NCI-H1105 (cell line): ENCODE data around the gene METAP1D.
"Not testable (repeated sequence)": the region's sequence is repeated elsewhere in the genome, so short reads cannot be mapped to it uniquely, and the experiment has no call there.

Source experiments
- DNase-seq: peaks from one replicate; lab custom pipeline; 2025; lab: John Stamatoyannopoulos, UW

The METAP1D gene

DNA sequence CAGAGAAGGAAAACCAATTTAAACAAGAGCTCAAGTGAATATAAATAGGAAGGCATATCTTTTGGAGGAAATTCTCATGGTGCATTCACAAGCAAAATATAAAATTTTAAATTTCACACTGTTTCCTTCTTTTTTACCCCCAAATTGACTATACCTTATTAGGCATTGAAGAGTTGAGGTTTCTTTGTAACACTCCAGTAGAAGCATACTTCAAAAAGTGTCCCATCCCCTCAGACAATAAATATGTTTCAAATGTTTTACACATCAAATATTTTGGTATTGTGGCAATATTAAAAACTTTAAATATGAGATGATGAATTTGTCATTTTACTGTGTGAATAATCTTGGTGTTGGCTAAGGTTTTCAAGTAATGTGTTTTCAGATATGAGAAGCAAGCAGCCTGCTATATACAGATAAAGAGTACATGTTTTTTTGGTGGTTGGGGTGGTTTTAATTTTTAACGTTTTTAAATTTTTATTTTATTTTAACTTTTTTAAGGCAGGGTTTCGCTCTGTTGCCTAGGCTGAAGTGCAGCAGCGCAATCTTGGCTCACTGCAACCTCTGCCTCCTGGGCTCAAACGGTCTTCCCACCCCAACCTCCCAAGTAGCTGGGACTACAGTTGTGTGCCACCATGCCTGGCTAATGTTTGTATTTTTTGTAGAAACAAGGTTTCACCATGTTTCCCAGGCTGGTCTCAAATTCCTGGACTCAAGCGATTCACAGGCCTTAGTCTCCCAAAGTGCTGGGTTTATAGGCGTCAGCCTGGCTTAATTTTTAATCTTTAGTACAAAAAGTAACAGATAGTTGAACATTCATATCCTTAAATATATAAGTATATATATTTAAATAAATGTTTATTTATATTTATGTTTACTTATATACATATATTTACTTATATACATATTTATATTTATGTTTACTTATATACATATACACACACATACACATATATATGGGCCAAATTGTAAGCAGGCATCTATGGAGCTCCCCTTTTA is 49.1 kb downstream of the METAP1D start:
- DNase-seq: no peak

GRCh38 chr2:172049567-172050120 is 49.9 kb downstream of the METAP1D start:
- DNase-seq: no peak

DNA sequence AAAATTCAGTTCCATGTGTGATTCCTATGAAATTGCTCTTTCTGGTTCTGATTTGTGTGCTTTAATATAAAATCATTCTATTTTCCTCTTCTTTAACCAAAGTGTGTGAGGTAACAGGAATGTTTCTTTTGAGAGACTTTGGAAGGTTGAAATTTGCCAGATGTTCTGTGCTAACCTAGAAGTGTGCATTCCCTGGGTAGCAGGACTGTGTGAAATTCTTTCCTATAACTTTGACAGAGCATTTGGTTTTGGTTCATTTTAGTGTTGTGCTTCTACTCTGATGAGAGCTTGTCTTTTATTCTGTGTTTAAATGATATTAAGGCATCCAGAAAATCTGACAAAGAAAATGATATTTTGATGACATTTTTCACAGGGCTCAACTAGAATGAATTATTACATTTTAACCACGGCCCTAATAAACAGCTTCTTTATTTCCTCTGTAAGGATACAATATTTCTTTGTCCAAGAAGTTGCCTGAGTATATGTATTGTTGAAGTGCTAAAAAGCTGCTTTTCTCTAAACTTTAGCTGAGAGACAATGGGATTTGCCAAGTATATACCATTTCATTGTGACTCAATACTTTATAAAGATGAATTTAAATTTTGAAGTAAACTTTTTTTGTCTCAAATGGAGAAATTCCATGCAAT is 50.8 kb downstream of the METAP1D start:
- no peak for DNase-seq

DNA sequence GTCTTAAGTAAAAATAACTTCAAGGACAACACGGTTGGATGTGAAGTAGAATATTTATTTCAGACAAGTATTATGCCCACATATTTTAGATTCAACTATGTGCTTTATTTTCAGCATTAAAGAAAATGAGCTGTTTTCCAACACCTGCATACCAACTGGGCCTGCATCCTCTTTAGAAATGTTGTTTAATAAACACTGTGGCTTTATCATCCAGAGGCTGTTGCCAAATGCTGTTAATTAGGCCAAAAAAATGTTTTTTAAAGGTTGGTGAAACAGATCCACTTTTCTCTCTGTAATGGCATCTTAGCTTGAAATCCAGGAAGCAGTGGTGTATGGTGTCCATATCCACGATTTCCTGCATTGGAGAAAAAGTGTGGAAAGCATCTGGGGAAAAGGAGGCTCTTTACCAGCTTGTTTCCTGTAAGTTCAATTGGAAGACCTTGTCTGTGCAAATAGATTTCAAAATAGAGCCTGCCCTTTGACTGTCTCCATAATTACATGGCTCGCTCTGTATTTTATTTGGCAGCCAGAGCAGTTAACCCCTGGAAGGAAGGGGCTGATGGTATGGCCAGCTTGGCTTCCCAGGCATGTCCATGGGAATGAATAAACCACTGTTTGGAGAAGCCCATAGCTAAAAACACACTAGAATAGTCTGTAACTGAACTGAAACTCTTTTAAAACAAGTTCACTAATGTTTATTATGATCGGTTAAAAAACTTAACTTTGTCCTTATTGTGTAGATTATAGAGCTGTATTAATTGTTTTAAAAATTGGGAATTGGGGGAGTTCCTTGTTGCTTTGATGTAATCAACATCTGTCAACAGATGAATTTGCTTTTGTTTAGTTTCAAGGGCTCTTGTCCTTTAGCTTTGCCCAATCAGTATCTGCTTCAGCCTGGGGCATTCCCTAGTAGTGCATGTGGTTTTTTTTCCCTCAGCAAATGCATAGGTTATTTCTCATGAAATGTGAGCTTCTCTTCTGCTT is 52.5 kb downstream of the METAP1D start:
- DNase-seq: peak; percentile 70

DNA sequence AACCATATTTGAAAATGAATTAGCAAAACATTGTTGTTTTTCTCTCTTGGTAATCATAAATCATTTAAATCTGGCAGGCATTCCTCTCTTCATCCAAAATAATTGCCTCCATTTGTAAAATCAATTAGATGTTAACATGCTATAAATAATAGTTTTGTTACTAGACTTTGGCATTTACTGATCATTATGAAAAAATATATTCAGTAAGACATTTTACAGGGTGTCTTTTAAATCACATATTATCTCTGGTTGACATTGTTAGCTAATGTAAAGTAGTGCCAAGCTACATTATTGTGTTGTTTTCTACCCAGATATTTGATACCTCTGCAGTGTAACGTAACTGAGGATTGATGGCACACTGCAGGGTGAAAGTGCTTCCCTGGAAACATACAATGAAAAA is 53.7 kb downstream of the METAP1D start:
- no peak for DNase-seq

DNA sequence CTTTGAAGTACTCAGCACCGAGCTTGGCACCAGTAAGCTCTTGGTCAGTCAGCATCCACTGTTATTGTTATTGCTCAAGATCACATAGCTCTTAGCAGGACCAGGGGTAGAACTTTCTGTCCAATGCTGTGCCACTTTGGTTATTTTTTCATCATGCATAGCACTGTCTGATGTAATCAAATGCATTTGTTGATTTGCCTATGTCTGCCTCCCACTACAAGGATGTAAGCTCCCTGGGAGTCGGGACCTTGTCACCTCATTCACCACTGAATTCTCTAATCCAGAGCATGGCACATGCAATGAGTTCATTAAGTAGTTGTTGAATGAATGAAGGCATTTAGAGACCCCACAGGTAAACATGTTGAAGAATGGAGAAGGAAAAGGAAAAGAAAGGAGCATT is 56.5 kb downstream of the METAP1D start:
- no peak for DNase-seq

DNA sequence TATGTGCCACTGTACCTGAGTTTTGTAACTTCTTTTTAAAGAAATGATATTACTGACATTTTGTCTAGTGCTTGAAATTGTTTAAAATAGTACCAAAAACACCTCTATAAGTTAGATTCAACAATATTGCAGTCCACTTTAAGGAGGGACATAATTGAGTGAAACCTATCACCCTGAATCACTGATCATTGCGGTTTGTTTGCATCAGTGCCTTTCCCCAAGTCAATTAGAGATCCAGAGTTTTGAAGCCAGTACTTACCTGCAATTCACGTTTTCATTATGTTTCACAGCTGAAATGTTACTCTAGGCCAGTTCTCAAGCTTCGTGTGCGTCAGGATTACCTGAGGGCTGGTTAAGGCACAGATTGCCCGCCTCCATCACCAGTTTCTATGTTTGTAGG is 58.9 kb downstream of the METAP1D start:
- DNase-seq: no peak

DNA sequence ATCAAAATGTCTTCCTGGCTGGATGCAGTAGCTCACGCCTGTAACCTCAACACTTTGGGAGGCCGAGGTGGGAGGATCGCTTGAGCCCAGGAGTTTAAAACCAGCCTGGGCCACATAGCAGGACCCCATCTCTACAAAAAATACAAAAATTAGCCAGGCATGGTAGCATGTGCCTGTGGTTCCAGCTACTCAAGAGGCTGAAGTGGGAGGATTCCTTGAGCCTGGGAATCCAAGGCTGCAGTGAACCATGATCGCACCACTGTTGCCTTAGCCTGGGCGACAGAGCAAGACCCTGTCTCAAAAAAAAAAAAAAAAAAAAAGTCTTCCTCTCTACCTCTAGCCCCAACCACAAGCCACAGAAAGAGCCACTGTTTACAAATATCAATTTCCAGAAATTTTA is 60.4 kb downstream of the METAP1D start:
- not testable (repeated sequence) for DNase-seq

DNA sequence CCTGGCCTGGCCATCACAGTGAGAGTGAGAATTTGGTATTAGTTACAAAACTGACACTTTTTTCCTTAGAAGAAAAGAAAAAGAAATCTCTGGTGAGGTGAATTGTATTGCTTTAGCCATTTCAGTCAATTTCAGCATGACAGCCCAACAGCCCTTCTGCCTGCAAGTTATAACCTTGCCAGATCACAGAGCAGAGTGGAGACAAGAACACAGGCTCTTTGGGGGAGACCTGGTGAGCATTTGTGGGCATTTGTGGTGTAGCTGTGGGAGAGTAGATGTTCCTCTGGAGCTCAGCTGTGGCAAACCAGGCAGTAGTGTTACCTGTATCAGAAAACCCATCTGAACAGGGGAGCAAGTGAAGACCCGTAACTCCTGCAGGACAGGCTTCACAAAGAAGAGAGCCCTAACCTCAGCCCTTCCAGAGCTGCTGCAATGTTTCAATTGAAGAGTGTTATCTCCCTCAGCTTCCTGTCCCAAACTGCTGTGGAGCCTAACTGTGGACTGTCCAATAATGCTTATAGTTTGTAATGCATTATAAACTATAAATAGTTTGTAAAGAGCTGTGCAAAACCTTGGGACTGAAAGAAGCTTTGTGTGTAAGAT is 62.8 kb downstream of the METAP1D start:
- DNase-seq: no peak

GRCh38 chr2:172063446-172063845 is 63.7 kb downstream of the METAP1D start:
- DNase-seq: no peak

GRCh38 chr2:172065111-172065510 is 65.4 kb downstream of the METAP1D start:
- no peak for DNase-seq

GRCh38 chr2:172066394-172066886 is 66.7 kb downstream of the METAP1D start:
- no peak for DNase-seq

DNA sequence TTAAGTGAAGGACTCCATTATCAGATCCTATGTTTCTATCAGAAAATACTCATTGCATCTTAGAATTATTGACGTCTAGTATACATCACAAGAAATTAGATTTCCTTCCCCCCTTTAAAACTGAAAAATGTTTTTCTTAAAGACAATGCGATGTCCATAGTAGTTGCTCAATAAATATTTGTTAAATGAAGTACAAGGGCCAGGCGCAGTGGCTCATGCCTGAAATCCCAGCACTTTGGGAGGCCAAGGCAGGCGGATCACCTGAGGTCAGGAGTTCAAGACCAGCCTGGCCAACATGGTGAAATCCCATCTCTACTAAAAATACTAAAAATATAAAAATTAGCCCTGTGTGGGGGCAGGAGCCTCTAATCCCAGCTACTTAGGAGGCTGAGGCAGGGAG is 68.2 kb downstream of the METAP1D start:
- DNase-seq: not testable (repeated sequence)

DNA sequence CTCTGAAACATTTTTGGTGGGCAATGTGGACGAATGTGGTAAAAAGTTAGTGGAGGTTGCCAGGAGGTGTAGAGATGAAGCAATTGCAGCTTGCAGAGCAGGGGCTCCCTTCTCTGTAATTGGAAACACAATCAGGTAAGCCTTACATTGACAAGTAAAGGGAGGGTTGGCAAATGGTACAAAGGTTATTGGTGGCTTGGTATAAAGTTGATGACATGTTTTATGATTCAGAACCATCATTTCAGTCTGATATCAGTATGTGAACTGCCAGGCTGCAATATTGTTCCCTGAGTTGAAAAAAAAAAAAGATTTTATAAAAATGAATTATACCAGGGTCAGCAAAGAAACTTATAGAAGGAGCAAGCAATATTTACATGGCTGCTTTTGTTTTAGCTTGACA is 71.2 kb downstream of the METAP1D start:
- DNase-seq: no peak

DNA sequence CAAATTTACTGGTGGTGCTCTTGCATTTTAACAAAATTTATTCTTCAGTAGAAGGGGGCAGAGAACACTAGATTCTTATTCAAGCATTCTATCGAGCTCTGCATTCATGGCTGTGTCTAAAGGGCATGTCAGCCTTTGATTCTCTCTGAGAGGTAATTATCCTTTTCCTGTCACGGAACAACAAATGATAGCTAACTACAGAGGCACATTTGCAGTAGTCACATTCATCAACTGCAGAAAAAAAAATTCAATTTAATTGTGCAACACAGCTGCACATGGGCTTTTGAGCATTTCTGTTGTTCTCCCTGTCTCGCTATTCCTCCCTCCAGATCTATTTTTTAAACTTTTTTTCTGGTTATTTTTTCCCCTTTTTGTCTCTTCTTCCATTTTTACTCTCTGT is 72.5 kb downstream of the METAP1D start:
- peak; percentile 70 for DNase-seq

DNA sequence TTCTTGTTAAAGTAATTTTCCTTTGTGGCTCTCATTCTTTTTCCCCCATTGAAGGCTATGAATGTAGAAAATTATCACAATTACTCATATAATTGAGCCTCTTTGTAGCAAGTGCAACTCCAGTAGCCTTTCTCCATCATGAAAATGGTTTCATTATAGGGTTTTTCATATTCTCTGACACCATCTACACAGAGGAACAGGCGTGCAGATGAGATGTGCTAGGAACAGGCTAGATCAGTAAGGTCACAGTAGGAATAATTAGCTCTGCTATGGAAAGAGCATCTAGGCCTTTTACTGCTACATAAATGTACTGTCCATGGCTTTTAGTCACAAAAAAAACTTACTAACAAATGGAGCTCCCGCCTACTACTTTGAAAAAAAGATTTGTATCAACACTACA is 73.0 kb downstream of the METAP1D start:
- peak; percentile 51 for DNase-seq

- no peak for DNase-seq
Measured at GRCh38 chr2:172073518-172073917, 73.8 kb downstream of the METAP1D start.

DNA sequence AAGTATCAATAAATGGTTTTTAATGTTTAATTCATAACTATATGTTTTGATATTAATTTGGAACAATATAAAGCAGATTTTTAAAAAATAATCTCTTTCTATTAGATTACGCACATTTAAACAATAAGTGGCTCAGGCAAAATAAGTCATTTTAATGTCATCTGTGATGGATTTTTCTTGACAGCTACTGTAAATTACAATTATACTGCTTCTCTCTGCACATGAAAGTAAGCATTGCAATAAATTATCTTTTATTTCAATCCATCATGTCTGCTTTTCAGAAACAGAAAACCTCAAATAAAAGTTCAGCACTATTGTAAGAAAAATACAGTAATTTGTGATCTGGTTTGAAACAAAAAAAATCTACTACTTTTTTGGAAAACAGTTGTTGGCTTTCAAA is 74.5 kb downstream of the METAP1D start:
- DNase-seq: no peak

DNA sequence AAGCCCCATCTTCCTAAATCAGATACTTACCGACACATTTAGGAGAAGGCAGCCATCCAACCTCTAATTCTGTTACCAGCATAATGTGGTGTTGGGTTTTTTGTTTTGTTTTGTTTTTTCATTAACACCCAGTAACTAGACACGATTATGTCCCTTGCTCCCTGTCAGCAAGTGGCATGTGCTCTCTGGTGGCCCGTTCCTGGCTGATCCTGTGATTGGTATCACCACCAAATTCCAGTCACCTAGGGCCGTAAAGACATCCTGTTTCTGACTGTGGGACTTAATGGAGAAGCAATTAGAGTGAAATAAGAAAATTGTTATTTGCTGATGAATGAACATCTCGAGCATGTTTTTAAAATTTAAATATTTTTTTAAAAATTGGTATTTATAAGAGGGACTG is 79.7 kb downstream of the METAP1D start:
- DNase-seq: no peak

GRCh38 chr2:172079838-172080640 is 80.3 kb downstream of the METAP1D start:
- no peak for DNase-seq
